HFF-Myc (cell line): Measurements from ENCODE around the gene ATP8B3.
A peak's percentile ranks its signal among the peaks of the same experiment; 100 is the strongest.

Experiments used
- DNase-seq: peaks from one replicate; pipeline ENCODE4 v3.0.0-alpha.2; 2011; ENCODE audit warnings: low read depth; ENCODE audit errors: extremely low read depth
- H3K4me3 ChIP-seq: replicated peaks from 2 replicates; pipeline ENCODE4 v1.5.1; 2011; ENCODE audit warnings: low read depth, mild to moderate bottlenecking, control low read depth, low read length
- TF ChIP-seq, protein P1 (sequence below): IDR thresholded peaks from 2 replicates; pipeline ENCODE4 v1.5.1; 2012; ENCODE audit warnings: mild to moderate bottlenecking, low read depth, low read length, control low read depth; ENCODE audit errors: missing control alignments

Gene ATP8B3

DNA sequence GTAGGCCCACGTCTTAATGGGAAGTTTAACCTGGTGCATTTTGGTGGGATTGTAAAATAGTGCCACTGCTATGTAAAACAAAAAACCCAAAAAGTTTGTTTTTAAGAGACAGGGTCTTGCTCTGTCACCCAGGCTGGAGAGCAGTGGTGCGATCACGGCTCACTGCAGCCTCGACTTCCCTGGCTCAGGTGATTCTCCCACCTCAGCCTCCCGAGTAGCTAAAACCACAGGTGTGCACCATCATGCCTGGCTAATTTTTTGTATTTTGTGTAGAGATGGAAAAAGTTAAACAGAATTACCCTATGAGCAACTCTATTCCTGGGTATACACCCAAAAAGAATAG is 37.0 kb upstream of the ATP8B3 start:
- DNase-seq = no peak
- no peak overlapping the region for H3K4me3 ChIP-seq
- TF ChIP-seq, protein P1, sequence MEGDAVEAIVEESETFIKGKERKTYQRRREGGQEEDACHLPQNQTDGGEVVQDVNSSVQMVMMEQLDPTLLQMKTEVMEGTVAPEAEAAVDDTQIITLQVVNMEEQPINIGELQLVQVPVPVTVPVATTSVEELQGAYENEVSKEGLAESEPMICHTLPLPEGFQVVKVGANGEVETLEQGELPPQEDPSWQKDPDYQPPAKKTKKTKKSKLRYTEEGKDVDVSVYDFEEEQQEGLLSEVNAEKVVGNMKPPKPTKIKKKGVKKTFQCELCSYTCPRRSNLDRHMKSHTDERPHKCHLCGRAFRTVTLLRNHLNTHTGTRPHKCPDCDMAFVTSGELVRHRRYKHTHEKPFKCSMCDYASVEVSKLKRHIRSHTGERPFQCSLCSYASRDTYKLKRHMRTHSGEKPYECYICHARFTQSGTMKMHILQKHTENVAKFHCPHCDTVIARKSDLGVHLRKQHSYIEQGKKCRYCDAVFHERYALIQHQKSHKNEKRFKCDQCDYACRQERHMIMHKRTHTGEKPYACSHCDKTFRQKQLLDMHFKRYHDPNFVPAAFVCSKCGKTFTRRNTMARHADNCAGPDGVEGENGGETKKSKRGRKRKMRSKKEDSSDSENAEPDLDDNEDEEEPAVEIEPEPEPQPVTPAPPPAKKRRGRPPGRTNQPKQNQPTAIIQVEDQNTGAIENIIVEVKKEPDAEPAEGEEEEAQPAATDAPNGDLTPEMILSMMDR = no peak

DNA sequence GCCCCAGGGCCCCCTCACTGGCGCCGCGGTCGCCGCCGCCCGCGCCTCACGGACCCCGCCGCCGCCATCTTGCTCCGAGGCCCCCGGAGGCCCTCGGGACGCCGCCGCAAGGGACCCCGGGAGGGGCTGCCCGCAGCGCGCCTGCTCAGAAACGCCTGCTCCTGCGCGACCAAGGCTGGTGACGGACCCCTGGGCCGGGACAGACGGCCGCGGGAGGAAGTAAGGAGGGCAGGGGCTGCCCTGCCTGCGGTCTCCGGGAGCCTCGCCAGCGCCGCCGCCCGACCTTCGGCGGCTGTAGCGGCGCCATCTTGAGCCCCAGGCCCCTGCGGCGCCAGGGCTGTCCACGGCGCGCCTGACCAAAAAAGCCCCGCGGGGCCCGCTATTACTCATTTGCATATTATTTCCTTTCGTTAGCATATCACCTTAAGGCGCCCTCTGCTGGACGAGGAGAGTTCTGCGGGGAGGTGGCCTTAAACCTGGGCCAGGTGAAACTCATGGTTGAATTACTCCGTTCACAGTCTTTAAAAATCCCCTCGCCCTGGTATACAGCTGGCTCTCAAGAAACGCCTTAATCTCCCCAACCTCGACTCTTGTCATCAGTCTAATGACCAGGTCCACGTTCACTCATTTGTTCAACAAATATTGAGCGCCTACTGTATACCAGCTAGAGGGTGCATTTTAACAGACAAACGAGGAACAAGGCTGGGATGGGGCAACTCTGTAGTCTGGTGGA is 36.5 kb upstream of the ATP8B3 start, which contains the start of gene REXO1:
Gene REXO1 (minus strand): TSS at position 85 of the 733 bp plus-strand sequence. CDS start 125 bp downstream, outside the sequence.
- H3K4me3 ChIP-seq = peak within 1 kb of the TSS; percentile 89
- TF ChIP-seq, protein P1 = peak; percentile 90
- DNase-seq = peak; percentile 72

DNA sequence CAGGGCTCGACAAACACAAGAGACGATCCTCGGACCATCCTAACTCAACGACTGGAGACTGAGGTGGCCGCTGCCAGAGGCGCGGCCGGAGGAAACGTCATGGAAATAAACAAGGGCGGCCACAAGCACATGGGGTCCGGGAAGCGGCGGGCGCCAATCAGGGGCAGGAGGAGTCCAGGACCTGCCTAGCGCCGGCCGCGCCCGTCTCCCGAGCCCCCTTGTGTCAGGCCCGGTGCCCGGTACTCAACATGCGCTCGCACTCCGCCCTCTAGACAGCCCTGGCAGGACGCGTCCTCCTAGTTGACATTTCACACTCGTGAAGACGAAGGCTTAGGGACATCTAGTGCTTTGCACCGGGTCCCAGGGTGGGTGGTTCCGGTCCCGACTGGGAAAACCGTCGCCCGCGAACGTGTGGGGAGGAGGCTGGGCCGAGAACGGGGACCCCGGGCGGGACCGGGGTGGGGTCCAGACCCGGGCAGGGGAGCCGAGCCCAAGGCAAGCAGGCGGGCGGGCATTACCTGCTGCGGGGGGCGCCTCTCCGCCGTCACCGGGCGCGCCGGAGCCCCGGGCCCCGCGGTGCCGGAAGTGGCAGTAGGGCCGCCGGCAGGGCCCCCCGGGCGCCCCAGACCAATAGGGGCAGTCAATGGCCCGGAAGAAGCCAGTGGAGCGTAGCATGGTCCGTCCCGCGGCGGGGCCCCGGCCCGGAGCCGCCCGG is 35.8 kb upstream of the ATP8B3 start:
- TF ChIP-seq, protein P1 = no peak
- DNase-seq = no peak
- H3K4me3 ChIP-seq = peak overlapping the region; percentile 89

DNA sequence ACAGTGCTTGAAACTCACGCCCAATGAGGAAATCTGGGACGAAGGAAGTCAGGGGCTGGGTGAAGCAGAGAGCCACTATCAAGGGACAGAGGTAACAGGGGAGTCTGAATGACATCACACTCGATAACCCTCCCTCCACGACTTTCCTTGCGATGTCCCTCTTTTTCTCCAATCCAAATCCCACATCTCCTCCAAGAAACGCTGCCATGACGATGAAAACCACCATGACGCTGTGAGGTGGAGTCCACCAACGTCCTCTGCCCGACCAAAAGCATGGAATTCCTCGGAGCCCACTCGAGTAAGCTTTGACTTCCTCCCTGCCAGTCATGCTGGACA is 35.2 kb upstream of the ATP8B3 start:
- DNase-seq = no peak
- TF ChIP-seq, protein P1 = no peak
- H3K4me3 ChIP-seq = peak overlapping the region; percentile 89

DNA sequence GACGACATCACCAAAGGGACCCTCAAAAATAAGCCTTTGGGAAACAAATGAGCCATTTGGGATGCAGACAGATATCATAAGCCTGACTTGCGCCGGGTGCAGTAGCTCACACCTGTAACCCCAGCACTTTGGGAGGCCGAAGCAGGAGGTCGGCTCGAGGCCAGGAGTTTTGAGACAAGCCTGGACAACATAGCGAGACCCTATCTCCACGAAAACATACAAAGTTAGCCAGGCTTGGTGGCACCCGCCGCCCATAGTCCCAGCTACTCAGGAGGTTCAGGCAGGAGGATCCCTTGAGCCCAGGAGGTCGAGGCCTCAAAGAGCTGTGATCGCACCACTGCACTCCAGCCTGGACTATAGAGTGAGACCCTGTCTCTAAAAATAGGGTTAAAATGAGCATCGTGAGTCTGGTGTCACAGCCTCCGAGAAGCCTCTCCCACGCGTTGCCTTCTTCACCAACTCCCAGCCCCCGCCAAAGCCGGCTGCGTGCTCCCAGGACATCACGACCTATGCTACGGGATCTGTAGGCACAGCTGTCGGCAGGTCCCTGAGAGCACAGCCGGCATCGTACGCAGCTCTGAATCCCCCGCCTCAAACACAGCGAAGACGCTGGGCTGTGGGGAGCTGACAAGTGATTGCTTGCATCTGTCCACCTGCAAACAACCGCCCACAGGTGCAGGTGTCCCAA is 34.6 kb upstream of the ATP8B3 start:
- peak overlapping the region; percentile 89 for H3K4me3 ChIP-seq
- TF ChIP-seq, protein P1 = no peak
- no peak for DNase-seq

DNA sequence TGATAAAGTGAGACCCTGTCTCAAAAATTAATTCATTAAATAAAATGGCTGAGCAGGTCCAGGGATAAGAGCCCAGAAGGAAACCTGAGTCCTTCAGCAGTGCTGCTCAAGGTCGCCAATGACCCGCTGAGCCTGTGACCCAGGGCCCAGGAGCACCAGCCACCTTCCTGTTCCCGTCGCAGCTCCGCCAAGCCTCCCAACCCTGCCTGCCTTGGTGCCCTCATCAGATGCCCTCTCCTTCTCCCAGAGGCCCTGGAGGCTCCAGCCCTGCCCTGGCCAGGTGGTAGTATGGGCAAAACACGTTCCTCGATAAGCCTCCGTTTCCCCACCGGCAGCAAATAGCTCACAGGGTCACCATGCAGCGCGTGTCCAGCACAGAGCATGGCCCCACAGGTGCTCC is 33.6 kb upstream of the ATP8B3 start:
- no peak overlapping the region for H3K4me3 ChIP-seq
- TF ChIP-seq, protein P1 = no peak
- DNase-seq = no peak
